GM18858 (cell line): Measurements from ENCODE around the gene RAB7B.
"Not testable (repeated sequence)": the region's sequence is repeated elsewhere in the genome, so short reads cannot be mapped to it uniquely, and the experiment has no call there.

ENCODE experiments used
- ATAC-seq: cut with Tn5 transposase; IDR thresholded peaks from one replicate; pipeline ENCODE4 v1.9.1; 2021; ENCODE audit not compliant: unreplicated experiment

RAB7B gene

GRCh38 chr1:206002871-206003801 is at the start of gene RAB7B:
Gene RAB7B (minus strand): TSS chr1:206003395. CDS start chr1:205994135, 9,260 bp downstream.
- no peak for ATAC-seq

- not testable (repeated sequence) for ATAC-seq
Measured at GRCh38 chr1:206052231-206052865, 49.2 kb upstream of the RAB7B start.

GRCh38 chr1:206050655-206051235 is 47.5 kb upstream of the RAB7B start:
- peak; percentile 68 for ATAC-seq

- no peak for ATAC-seq
Measured at GRCh38 chr1:206049919-206050600, 46.9 kb upstream of the RAB7B start.

GRCh38 chr1:206049293-206049692 is 46.1 kb upstream of the RAB7B start:
- peak; percentile 41 for ATAC-seq

- no peak for ATAC-seq
Measured at GRCh38 chr1:206048582-206048981, 45.4 kb upstream of the RAB7B start.

- no peak for ATAC-seq
Measured at GRCh38 chr1:206047271-206047670, 44.1 kb upstream of the RAB7B start.

GRCh38 chr1:206041640-206042039 is 38.4 kb upstream of the RAB7B start:
- no peak for ATAC-seq

- ATAC-seq, result no peak
Measured at GRCh38 chr1:206040328-206040727, 37.1 kb upstream of the RAB7B start.

- ATAC-seq, result no peak
Measured at GRCh38 chr1:206039046-206039973, 36.1 kb upstream of the RAB7B start.

GRCh38 chr1:206037581-206037980 is 34.4 kb upstream of the RAB7B start:
- no peak for ATAC-seq

GRCh38 chr1:206036663-206037455 is 33.7 kb upstream of the RAB7B start:
- no peak for ATAC-seq

- ATAC-seq, result no peak
Measured at GRCh38 chr1:206035027-206035426, 31.8 kb upstream of the RAB7B start.

- ATAC-seq, result no peak
Measured at GRCh38 chr1:206032380-206033140, 29.4 kb upstream of the RAB7B start.

- peak; percentile 73 for ATAC-seq
Measured at GRCh38 chr1:206030714-206031113, 27.5 kb upstream of the RAB7B start.

GRCh38 chr1:206030191-206030590 is 27.0 kb upstream of the RAB7B start:
- ATAC-seq, result no peak

- no peak for ATAC-seq
Measured at GRCh38 chr1:206029484-206029883, 26.3 kb upstream of the RAB7B start.

GRCh38 chr1:206025283-206025820 is 22.2 kb upstream of the RAB7B start:
- no peak for ATAC-seq
